GM15510 (cell line): Measurements from ENCODE around the gene UBE2E1.

Source experiments
- POLR2A ChIP-seq: IDR thresholded peaks from 3 replicates; pipeline ENCODE4 v1.6.1; 2011; ENCODE audit warnings: borderline replicate concordance; ENCODE audit not compliant: insufficient read length; ENCODE audit errors: extremely low read depth

Gene UBE2E1

DNA sequence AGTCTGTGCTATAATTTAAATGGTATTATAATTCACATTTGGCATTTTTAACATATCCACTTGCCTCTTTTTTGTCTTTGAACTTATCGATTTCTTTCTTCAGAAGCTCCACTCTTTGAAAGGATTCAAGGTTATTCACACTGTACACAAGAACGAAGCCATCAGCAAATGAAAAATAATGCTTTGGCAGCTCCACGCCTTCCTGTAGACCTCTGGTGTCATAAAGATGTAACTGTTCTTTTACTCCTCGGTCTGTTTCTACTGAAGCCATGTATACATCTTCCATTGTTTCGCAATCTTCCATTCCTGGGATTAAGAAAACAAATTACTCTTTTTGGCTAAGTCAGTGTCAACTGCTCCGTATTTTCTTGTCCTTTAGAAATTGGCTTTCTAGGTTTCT lies 95.0 kb downstream of the UBE2E1 start:
- TF ChIP-seq POLR2A: no peak

DNA sequence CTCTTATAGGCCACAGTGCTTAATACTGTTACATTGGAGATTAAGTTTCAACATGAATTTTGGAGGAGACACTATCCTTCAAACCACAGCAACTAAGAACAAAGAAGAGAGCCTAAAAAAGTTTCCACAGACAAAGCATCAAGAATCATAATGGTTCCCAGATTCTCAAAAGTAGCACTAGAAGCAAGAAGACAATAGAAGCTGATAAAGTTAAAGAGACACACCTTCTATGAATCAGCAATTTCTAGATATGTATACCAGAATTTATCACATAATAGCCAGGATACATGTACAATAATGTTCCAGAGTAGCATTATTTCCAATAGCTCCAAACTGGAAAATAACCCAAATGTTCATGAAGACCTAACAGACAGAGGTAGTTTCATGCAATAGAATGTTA lies 98.8 kb downstream of the UBE2E1 start:
- TF ChIP-seq POLR2A: no peak

DNA sequence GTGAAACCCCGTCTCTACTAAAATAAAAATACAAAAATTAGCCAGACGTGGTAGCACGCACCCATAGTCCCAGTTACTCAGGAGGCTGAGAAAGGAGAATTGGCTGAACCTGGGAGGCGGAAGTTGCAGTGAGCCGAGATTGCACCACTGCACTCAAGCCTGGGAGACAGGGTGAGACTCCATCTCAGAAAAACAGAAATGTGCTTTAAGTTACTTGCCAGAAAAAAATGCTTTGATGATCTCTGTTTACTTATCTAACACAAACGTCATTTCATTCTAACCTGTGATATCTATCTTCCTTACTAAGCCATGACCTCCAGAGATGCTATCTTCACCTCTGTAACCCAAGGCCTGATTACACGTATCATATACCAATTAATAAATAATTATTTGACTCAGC lies 103.6 kb downstream of the UBE2E1 start:
- no peak for TF ChIP-seq POLR2A

DNA sequence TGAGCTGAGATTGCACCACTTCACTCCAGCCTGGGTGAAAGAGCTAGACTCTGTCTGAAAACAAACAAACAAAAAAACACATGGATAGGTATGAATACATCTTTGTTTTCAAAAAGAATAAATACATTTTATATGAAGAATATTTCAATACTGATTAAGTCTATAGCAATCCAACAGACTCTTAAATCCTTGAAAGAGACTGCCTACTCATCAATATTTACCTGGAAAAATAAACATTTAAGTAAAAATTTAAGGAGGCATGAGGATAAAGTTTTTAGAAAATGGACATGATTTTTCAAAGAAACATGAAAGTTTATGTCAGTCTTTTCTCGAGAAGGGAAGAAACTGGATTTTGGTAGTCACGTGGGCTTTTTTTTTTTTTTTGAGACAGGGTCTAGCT lies 105.6 kb downstream of the UBE2E1 start:
- TF ChIP-seq POLR2A: no peak

- TF ChIP-seq POLR2A: no peak
Measured at GRCh38 chr3:23913182-23913581, 107.4 kb downstream of the UBE2E1 start.

DNA sequence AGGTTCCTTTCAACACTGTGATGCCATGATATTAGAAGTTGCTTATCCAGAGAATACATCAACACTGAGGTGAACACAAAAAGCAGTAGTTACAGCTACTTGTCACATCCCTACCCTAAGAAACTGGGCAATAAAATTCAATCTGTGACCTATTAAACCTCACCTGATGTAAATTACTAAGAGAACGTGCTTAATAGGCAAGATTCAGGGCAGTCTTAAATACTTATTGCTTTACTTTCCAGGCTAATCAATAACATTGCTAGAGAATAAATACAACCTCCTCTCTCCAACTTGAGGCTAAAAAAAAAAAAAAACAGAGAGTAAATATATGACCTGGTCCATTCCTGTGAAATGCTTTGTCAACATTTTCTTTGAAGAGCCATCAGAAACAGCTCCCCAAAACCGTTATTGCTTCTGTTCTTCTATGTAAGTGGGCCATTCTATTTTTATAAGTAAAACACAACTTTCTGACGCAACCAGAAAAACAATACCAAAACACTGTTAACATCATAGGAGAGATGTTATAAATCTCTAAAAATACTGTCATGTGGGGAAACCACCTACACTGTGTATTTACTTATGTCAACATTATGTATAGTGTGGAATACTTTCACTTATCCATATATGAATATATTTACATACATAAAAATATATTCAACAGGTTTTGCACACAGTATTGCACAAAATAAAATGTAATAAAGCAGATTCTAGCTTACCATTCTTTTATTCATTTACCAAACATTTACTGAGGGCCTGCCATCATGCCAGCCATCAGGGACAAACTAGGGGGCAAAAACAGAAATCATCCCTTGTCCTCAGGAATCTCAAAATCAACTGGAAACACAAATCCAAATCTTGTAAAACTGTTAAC lies 108.4 kb downstream of the UBE2E1 start:
- TF ChIP-seq POLR2A: no peak

- no peak for TF ChIP-seq POLR2A
Measured at GRCh38 chr3:23915537-23916108, 109.9 kb downstream of the UBE2E1 start.

- no peak for TF ChIP-seq POLR2A
Measured at GRCh38 chr3:23916152-23916885, 110.6 kb downstream of the UBE2E1 start.

DNA sequence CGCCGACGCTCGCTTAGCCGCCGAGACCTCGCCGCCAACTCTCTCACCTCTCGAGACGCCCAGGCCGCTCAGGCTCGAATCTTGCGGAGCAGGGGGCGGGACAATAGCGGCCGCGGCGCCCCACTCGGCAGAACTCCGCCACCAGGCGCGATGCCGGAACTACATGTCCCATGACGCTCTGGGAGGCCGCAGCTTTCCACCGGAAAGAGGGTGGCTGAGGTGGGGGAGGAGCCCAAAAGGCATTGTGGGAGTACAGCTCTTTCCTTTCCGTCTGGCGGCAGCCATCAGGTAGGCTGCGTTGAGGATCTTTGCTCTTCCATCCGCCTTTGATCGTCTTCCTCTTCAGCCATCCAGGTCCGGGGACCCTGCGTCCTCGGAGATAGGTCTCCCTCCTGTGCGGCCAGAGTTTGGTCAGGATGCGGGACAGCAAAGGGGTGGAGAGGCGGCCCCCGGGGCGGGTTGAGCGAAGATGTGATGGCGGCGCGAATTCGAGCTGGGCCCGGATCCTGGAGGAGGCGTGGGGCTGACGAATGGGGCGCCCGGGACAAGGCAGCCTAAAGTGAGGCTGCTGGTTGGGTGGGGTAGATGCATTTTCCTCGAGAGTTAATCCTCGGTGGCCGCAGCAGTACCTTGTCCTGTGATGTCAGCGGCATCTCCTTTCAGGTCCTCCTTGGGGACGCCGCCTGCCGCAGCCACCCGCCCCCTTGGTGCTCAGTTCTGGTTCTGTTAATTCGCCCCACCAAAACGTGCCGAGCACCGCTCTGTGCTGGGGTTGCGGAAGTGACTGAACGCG lies 111.3 kb downstream of the UBE2E1 start, which contains the start of the genes NKIRAS1 and RPL15:
Gene NKIRAS1, minus strand, starts transcription at position 105 of the 793 bp plus-strand sequence. CDS start 6,086 bp downstream, outside the sequence.
Gene RPL15, plus strand, starts transcription at position 247 of the 793 bp plus-strand sequence. CDS start 728 bp downstream, outside the sequence.
- peak; percentile 99 for TF ChIP-seq POLR2A

- TF ChIP-seq POLR2A: no peak
Measured at GRCh38 chr3:23919628-23920027, 113.9 kb downstream of the UBE2E1 start.

DNA sequence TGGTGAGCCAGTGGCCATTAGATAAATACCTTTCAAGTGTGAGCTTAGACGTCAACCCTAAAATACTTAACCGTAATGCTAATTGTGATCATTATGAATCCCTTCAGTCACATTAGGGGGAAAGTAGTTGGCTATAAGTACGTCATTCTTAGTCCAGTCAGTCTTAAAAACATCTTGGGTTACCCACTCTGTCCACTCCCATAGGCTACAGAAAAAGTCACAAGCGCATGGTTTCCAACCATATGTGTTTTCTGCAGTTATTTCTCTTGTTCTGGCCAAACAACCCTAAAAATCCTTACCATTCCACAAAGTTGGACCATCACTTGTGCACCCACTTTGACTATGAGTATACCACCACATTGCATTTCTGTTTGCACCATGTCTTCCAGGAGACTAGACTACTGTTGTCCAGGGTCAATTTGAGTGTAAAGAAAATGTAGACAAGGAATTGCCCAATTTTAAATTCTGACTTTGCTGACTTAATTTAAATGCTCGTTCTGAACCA lies 114.4 kb downstream of the UBE2E1 start:
- no peak for TF ChIP-seq POLR2A

DNA sequence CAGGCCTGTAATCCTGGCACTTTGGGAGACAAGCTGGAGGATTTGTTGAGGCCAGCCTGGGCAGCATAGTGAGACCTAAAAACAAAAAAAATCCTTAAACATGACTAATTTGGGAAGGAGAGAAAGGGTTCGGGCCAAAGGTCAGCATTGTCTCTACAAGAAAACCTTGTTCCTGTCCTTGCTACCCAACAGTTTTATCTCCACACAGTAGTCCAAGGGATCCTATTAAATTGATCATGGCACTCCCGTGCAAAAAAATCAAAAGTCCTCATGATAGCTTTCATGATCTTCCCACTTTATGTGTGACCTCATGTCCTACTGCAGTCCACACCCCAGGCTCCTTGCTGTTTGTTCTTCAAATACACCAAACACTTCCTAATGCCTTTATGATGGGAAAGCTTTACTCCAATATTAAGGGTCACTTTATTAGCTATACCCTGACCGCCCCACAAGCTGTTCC lies 115.3 kb downstream of the UBE2E1 start:
- TF ChIP-seq POLR2A: no peak

DNA sequence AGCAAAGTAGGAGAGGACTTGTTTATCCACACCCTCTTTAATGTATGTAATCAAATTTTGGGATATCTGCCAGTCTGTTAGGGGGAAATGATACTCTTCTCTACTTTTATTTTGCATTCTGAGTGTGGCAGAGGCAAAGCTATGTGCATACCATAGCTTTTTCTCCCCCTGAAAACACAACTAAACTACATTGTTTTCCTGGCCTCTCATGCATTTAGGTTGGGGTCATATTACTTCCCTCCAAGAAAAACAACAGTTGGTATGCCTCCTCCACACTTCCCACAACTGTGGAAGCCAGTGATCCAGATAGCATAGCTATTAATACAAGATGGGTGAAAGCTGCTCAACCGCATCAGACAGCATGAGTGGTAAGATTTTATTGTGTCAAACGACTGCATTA lies 118.0 kb downstream of the UBE2E1 start:
- no peak for TF ChIP-seq POLR2A

GRCh38 chr3:23926246-23926645 lies 120.5 kb downstream of the UBE2E1 start:
- no peak for TF ChIP-seq POLR2A
